Measurements from ENCODE around the gene EREG. TPM values are rescaled to one million over a fixed set of nuclear protein-coding genes. Genes with fewer than 3 reads are reported as not detected.

The EREG gene
- total and polyA plus RNA-seq, 9 donors, result 0.04 to 3.9 (median 0.15) TPM; not detected in 2

GRCh38 chr4:74375824-74376426 is 11.0 kb downstream of the EREG start:
- H3K4me3 ChIP-seq, result no peak overlapping the region
- DNase-seq, result no peak
- H3K36me3 ChIP-seq, result no peaks in the 10 kb centered on the region
- no peak for TF ChIP-seq CTCF (IDR thresholded peaks at IDR 0.05)
- TF ChIP-seq POLR2A (IDR thresholded peaks at IDR 0.05), result no peak
- no peak for TF ChIP-seq EP300 (IDR thresholded peaks at IDR 0.05)
- H3K4me1 ChIP-seq (ENCODE audit: insufficient read depth), result no peaks in the 10 kb centered on the region
- H3K27me3 ChIP-seq, result no peaks in the 10 kb centered on the region
- no peak overlapping the region for H3K27ac ChIP-seq
- H3K9me3 ChIP-seq, result no peaks in the 10 kb centered on the region
- WGBS, 3 donors, result 68 to 69% (median 69%) methylated on average over 7 of the region's 7 CpGs
- intact Hi-C loops (cut with DNase I), result loop anchor here in 2 of 4 donors (10.0 kb wide), 1 partner anchor 299 kb away; no protein-coding TSS in a partner anchor

GRCh38 chr4:74376888-74377483 is 12.0 kb downstream of the EREG start:
- intact Hi-C loops (cut with DNase I), result loop anchor here in 2 of 4 donors (10.0 kb wide), 1 partner anchor 298 kb away; no protein-coding TSS in a partner anchor
- H3K27ac ChIP-seq, result no peak overlapping the region
- 48 to 57% (median 50%) methylated on average over 4 of the region's 4 CpGs for WGBS, 3 donors
- H3K36me3 ChIP-seq, result no peaks in the 10 kb centered on the region
- no peak overlapping the region for H3K4me3 ChIP-seq
- no peaks in the 10 kb centered on the region for H3K27me3 ChIP-seq
- DNase-seq, result no peak
- no peak for TF ChIP-seq POLR2A (IDR thresholded peaks at IDR 0.05)
- TF ChIP-seq EP300 (IDR thresholded peaks at IDR 0.05), result no peak
- TF ChIP-seq CTCF (IDR thresholded peaks at IDR 0.05), result peak in 1 of 3 donors; percentile 53
- no peaks in the 10 kb centered on the region for H3K4me1 ChIP-seq (ENCODE audit: insufficient read depth)
- no peaks in the 10 kb centered on the region for H3K9me3 ChIP-seq

- H3K4me3 ChIP-seq, result no peak overlapping the region
- no peak overlapping the region for H3K27ac ChIP-seq
- H3K9me3 ChIP-seq, result no peaks in the 10 kb centered on the region
- no peaks in the 10 kb centered on the region for H3K4me1 ChIP-seq (ENCODE audit: insufficient read depth)
- DNase-seq, result no peak
- WGBS, 3 donors, result 69 to 85% (median 84%) methylated on average over 5 of the region's 5 CpGs
- H3K27me3 ChIP-seq, result no peaks in the 10 kb centered on the region
- no peaks in the 10 kb centered on the region for H3K36me3 ChIP-seq
- TF ChIP-seq POLR2A (IDR thresholded peaks at IDR 0.05) (no peak), CTCF (IDR thresholded peaks at IDR 0.05) (no peak), EP300 (IDR thresholded peaks at IDR 0.05) (no peak)
- intact Hi-C loops (cut with DNase I), result loop anchor here in 2 of 4 donors (10.0 kb wide), 1 partner anchor 297 kb away; no protein-coding TSS in a partner anchor
These were observed 12.8 kb downstream of the EREG start for GRCh38 chr4:74377714-74378113.

GRCh38 chr4:74378573-74378972 is 13.6 kb downstream of the EREG start:
- intact Hi-C loops (cut with DNase I), result loop anchor here in 2 of 4 donors (10.0 kb wide), 1 partner anchor 296 kb away; no protein-coding TSS in a partner anchor
- TF ChIP-seq POLR2A (IDR thresholded peaks at IDR 0.05) (no peak), EP300 (IDR thresholded peaks at IDR 0.05) (no peak), CTCF (IDR thresholded peaks at IDR 0.05) (no peak)

More at GRCh38 chr4:74378573-74378972, 13.6 kb downstream of the EREG start:
- Histone ChIP-seq H3K27me3 (no peaks in the 10 kb centered on the region), H3K9me3 (no peaks in the 10 kb centered on the region), H3K36me3 (no peaks in the 10 kb centered on the region), H3K4me1 (ENCODE audit: insufficient read depth) (no peaks in the 10 kb centered on the region), H3K27ac (no peak overlapping the region), H3K4me3 (no peak overlapping the region)
- no peak for DNase-seq
